ENCODE results near the gene KCNJ4.

GRCh38 chr22:38454353-38455075 is 485 bp downstream of the KCNJ4 start:
- TF ChIP-seq CTCF (IDR thresholded peaks at IDR 0.05), result no peak
- no peak for TF ChIP-seq POLR2A (IDR thresholded peaks at IDR 0.05)
- no peak for TF ChIP-seq EP300 (IDR thresholded peaks at IDR 0.05)

Data from tibial nerve (tissue), 4 donors.